Head of caudate nucleus (tissue), 42 donors: ENCODE results near the gene MUC16.
"Not testable (repeated sequence)": the region's sequence is repeated elsewhere in the genome, so short reads cannot be mapped to it uniquely, and the experiment has no call there.

ENCODE experiments used
- DNase-seq, 42 donors: peaks; one replicate each; pipeline versions ENCODE4 v3.0.0 to v3.0.0-alpha.2; 2020 to 2021; ENCODE audit warnings: mixed read lengths in 7 of 42
- intact Hi-C: fragments of 100-400 bp; cut with DNase I; formaldehyde crosslinking; loops from one replicate; pipeline ENCODE4 v1.15.0; 2022

Gene MUC16

DNA sequence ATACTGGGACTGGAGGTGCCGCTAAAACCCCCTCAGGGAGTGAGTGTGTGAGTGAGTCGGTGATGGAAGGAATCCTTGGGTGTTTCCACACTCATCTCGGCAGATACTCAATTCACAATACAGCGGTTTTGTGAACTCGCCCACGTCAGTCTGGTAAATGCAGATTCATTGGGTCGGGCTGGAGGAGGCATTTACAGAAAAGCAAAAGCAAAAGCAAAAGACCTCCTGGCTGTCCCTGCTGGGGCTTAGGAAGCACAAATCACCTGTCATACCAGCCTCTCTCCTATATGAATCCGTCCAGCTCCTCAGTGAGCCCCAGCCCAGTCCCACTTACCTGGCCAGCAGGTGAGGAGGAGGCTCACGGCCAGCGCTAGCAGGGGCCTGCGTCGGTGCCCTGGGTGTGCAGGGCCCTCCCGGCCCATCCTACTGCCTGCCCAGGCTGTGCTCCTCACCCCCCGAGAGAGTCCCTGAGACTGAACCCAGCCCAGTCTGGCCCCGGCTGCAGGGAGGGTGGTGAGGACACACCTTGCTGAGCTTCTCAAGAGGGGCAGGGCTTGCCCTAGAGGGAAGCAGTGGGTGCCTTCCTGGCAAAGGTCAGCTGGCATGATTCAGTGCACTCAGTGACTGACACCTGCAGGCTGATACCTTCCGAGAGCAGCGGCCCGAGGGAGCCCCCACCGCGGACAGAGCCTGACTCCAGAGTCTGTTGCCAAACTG, at the start of gene MUC16:
Gene MUC16 (minus strand): TSS at position 475 of the 717 bp plus-strand sequence.
- no peak for DNase-seq

DNA sequence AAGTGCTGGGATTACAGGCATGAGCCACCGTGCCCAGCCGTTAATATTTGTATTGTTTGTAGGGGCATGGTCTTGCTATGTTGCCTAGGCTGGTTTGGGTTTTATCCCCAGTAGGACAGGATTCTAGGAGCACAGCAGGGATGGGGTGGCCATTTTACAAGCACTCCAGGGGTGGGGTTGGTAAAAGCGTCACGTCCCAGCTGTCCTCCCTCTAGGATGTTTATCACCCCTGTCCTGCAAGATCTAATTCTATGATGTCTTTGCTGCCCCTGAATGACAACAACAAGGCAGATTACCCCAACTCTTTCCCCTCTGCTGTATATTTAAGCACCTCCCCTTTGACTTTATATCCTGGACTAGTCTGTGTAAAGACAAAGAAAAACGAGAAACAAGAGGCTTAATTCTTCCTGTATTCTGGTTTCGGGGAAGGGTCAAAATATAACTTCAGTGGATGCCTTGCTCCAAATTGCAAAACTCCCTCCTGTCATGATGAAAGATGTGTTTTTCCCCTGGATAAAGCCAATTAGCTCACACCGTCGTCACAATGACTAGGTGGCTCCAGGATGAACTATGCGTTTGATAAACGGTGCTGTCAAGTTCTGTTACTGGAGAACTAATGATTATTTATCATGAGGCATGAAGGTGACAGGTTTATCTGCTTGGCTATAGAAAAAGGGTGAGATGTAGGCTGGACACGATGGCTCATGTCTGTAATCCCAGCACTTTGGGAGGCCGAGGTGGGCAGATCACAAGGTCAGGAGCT, 48.9 kb upstream of the MUC16 start:
- DNase-seq: no peak
- intact Hi-C loops: no loop called here

More for the DNA sequence above, at the start of gene MUC16:
- intact Hi-C loops: no loop called here

DNA sequence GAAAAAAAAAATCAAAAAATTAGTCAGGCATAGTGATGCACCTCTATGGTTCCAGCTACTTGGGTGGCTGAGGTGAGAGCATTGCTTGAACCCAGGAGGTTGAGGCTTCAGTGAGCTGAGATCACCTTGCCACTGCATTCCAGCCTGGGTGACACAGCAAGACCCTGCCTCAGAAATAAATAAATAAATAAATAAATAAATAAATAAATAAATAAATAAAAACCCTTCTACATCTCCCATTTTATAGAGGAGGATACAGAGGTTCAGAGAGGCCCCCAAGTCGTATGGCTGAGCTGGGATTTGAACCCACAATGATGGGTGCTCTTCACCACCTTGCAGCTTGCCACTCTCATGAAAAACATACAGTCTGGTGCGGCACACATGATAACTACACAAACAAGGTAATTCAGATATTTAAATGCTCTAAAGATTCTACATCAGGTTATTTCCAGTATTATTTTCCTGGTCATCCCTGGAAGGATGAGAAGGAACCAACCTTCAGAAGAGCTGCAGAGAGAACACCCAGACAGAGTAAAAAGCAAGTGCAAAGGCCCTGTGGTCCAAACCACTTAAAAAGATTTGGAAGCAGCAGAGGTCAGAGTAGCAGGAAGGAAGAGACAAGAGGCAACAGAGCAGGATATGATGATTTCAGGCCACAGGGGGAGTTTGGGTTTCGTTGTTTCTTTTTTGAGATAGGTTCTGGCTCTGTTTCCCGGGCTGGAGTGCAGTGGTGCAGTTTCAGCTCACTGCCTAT, 47.5 kb upstream of the MUC16 start:
- intact Hi-C loops: no loop called here
- DNase-seq: no peak

DNA sequence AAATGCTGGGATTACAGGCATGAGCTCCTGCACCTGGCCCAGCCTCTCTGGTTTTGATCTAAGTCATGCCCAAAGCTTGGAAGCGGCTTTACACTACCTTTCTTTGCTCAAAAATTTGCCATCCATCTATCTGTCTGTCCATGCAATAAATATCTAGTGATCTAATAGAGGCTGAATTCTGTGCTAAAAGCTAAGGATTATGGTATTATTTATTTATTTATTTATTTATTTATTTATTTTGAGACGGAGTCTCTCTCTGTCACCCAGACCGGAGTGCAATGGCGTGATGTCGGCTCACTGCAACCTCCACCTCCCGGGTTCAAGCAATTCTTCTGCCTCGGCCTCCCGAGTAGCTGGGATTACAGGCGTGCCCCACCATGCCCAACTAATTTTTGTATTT, 45.9 kb upstream of the MUC16 start:
- DNase-seq, intact Hi-C loops: not testable (repeated sequence)

DNA sequence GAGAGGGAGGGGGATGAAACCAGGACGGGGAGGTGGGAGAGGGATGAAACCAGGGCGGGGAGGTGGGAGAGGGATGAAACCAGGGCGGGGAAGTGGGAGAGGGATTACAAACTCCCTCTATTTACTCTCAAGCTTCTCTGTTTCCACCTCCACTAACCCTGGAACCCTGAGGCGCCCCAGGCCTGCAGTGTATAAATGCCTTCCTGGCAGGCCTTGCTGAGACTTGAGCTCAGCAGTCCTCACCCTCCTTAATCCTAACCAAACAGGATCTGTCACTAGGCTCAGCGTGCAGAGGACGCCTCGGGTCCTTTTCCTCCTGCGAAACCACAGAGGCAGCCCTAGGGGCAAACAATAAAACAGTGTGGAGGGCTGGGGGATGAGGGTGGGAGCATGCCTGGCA, 44.6 kb upstream of the MUC16 start:
- intact Hi-C loops: no loop called here
- DNase-seq: no peak

DNA sequence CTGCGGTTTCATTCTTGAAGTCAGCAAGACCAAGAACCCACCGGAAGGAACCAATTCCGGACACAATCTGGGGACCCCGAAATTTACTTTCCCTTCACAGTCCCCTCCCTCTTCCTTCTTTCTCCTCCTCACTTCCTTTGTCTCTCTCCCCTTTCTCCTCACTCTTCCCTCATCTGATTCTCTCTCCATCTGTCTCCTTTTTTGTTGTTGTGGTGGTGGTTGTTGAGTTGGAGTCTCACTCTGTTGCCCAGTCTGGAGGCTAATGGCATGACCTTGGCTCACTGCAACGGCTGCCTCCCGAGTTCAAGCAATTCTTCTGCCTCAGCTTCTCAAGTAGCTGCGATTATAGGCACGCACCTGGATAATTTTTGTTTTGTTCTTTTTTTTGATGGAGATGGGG, 44.0 kb upstream of the MUC16 start:
- no peak for DNase-seq
- intact Hi-C loops: no loop called here

DNA sequence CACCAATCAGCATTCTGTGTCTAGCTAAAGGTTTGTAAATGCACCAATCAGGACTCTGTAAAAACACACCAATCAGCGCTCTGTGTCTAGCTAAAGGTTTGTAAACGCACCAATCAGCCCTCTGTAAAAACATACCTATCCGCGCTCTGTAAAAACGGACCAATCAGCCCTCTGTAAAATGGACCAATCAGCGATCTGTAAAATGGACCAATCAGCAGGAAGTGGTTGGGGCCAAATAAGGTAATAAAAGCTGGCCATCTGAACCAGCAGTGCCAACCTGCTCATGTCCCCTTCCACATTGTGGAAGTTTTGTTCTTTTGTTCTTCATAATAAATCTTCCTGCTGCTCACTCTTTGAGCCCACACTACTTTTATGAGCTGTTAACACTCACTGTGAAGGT, 43.5 kb upstream of the MUC16 start:
- DNase-seq, intact Hi-C loops: not testable (repeated sequence)

DNA sequence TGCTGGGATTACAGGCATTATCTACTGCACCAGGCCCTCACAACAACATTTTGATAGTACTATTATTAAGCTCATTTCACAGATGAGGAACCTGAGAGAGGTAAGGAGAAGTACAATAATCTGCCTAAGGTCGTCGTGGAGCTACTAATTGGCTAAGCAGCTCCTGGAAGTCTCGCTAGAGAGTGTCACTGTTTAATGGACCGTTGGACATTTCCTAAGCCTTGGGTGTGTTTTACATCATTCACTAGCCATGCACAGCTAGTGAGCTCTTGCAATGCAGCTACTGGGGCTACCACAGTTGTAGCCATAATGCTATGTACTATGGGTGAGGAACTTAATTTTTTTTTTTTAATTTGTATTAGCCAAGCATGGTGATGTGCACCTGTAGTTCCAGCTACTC, 42.7 kb upstream of the MUC16 start:
- intact Hi-C loops: no loop called here
- no peak for DNase-seq

DNA sequence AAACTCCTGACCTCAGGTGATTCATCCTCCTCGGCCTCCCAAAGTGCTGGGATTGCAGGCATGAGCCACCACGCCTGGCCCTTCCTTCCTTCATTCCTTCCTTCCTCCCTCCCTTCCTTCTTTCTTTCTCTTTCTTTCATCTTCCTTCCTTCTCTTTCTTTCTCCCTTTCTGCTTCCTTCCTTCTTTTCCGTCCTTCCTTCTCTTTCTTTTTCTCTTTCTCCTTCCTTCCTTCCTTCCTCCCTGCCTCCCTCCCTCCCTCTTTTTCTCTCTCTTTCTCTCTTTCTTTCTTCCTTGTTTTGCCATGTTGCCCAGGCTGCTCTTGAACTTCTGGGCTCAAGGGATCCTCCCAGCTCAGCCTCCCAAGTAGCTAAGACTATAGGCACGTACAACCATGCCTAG, 36.5 kb upstream of the MUC16 start:
- intact Hi-C loops: no loop called here
- DNase-seq: no peak

DNA sequence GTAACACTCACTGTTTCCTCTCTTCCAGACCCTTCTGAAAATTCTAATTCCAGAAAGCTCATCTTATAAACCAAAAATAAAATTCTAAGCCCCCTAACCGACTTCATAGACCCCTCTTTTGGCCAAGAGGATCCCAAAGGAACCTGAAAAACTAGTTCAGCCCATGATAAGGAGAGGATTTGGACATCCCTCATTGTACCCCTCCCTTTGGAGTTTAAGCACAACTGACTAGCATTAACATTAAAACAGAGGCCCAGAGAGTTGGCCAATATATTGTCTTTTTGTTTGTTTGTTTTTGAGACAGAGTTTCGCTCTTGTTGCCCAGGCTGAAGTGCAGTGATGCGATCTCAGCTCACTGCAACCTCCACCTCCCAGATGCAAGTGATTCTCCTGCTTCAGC, 34.2 kb upstream of the MUC16 start:
- no peak for DNase-seq
- intact Hi-C loops: no loop called here

DNA sequence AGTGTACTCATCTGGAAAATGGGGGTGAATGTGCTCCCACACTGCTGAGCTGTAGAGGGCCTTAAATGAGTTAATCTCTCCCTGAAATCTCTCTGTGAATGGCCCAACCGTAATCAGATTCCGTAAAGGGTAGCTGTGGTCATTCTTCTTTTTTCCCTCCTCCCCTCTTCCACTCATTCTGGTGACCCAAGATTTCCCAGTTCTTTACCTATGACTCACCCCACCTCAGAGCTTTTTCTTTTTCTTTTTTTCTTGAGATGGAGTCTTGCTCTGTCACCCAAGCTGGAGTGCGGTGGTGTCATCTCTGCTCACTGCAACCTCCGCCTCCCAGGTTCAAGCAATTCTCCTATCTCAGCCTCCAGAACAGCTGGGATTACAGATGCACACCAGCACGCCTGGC, 33.3 kb upstream of the MUC16 start:
- intact Hi-C loops: no loop called here
- DNase-seq: no peak

DNA sequence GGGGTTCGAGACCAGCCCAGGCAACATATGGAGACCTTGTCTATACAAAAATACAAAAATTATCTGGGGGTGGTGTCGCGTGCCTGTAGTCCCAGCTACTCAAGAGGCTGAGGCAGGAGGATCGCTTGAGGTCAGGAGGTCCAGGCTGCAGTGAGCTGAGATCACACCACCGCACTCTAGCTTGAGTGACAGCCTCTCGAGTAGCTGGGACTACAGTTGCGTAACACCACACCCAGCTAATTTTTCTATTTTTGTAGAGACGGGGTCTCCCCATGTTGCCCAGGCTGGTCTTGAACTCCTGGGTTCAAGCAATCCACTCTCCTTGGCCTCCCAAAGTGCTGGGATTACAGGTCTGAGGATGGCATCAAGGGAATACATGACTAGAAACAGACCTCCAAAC, 30.8 kb upstream of the MUC16 start:
- DNase-seq: no peak
- intact Hi-C loops: no loop called here

DNA sequence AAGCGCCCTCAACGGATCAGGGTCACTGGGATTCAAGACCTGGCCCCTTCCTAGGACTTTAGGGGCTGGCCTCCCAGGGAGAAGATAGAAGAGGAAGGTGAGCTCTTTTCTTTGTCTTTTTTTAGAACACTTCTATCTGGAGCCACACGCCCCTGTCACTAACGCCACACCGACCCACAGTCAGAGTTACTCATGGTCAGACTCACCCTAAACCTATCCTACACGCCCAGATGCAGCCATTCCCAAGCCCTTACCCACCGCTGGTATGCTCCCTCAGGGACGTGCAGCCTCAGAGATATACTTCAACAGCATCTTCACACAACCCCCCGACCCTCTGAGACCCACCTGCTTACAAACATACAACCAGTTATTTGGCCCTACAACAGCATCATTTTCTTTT, 29.9 kb upstream of the MUC16 start:
- no peak for DNase-seq
- intact Hi-C loops: no loop called here

DNA sequence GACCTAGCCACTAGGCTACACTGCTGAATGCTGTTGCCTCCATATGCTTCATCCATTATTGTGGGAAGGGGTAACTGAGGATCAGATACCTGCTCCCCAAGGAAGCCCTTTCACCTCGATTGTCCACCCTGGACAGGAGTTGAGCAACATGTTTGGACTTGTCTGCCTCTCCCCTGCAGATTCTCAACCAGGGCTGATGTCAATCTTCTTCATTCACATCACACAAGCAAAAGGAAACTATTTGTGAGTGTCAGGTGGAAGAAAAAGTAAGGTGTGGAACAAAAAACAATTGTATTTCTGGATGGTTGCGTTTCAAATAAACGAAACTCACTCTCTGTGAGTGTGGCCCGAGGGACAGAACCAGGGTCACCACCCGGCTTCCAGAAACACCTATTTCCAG, 29.5 kb upstream of the MUC16 start:
- DNase-seq: no peak
- intact Hi-C loops: no loop called here

DNA sequence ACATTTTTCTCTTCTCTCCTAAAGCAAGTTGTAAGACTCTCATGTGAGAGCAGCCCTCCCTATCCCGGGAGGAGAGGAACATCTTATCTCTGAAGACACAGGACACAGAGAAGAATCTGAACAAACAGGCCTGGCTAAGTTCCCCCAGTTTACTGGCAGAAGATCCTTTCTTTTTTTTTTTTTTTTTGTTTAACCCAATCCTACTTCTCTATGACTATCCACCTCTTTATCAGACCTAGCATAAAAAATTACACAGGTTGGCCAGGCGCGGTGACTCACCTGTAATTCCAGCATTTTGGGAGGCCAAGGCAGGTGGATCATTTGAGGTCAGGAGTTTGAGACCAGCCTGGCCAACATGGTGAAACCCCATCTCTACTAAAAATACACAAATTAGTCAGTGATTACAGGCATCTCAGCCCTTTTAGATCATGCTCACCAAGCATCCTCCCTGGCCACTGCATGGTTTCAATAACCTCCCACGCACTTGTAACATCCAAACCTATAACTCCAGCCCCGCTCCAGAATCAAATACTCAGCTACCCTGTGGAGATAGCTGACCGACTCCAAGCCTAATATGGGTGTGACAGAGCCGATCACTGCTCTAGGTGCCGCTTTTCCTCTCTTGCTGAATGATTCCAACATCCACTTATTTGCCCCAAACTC, 27.3 kb upstream of the MUC16 start:
- no peak for DNase-seq
- intact Hi-C loops: no loop called here

DNA sequence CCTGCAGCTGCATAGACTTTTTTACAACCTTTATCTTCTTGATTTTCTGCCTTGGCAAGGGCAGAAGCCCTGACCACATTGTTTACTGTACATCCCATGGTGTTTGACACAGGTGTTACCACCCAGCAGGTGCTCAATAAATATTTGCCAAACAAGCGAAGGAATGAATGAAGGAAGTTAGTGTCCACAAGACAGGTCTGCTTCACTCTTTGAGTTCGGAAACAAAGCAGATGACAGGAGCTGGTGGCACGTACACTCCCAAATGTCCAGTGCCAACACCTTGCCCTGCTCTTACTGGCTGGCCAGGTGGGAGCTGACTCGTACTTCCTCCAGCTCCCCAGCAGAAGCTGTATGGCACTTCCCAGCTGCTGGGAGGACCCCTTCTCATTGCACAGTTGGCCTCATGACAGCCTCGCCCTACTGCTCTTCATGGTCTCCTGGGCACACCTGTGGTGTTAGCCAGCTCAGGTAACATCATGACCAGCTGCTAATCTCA, 22.0 kb upstream of the MUC16 start:
- intact Hi-C loops: no loop called here
- no peak for DNase-seq

DNA sequence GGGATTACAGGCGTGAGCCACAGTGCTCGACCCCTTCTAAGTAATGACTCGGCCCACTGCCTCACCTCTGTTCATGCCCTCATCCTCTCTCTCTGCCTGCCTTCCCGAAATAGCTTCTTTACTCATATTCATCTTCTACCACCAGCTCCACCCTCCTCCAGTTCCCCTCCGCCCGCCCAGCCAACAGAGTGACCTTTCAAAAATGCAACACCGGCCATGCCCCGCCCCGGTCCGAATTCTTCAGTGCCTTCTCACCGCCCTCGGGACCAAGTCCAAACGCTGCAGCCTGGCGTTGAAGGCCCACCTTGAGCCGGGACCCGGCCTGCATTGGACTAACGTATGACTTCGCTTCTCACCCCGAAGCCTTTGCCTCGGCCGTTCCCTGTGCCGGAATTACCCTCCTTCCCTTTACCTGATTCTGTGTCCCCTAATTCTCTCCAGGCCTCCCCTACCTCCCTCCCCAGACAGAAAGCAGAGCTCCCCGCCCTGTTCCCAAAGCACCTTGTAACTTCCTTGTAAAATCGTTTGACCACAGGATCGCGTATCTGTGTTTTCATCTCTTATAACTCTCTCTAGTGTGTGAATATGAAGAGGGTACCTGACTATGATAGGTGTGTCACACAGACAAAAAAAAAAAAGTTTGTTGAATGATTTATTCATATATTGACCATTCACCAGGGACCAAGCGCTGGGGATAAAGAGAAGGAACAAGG, 8.1 kb upstream of the MUC16 start:
- intact Hi-C loops: no loop called here

DNA sequence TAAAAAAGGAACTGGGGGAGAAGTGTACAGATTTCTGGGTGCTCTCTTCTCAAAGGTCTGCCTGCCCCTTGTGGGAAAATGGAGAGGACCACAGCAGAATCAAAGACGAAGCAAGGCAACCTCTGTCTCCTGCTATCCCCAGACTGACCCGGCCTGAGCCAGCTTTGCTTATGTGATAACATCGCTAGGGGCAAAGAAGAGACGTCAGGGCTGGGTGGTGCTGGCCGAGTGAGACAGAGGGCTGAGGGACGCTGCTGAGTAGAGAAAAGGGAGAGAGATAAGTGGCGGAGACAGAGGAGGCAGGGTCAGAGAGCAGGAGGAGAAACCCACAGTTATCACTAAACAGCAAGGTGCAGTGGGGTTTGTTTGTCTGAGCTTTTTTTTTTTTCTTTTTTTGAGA, 4.6 kb upstream of the MUC16 start:
- intact Hi-C loops: no loop called here
- no peak for DNase-seq

More for the DNA sequence above, 8.1 kb upstream of the MUC16 start:
- DNase-seq: no peak

DNA sequence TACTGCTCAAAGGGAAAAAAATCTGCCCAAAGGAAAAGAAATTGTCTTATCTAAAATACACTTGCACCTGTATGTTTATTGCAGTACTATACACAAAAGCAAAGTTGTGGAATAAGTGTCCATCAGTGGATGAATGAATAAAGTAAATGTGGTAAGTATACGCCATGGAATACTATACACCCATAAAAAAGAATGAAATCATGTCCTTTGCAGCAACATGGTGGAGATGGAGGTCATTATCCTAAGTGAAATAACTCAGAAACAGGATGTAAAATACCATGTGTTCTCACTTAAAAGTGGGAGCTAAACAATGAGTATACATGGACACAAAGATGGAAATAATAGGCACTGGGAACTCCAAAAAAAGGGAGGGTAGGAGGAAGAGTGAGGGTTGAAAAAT, 3.8 kb upstream of the MUC16 start:
- intact Hi-C loops: no loop called here
- DNase-seq: no peak
